HCT116 (cell line): ENCODE data around the gene C5orf52.

Experiments
- EZH2 ChIP-seq: fragments of 200-600 bp; sonication (generic); IDR thresholded peaks from 2 replicates; pipeline ENCODE4 v1.6.1; 2017; ENCODE audit warnings: antibody characterized with exemption, mixed run types
- POLR2A ChIP-seq: IDR thresholded peaks from 2 replicates; pipeline ENCODE4 v1.7.0; 2011; ENCODE audit warnings: borderline replicate concordance; ENCODE audit not compliant: insufficient read depth, insufficient read length; ENCODE audit errors: extremely low read depth
- POLR2AphosphoS5 ChIP-seq: IDR thresholded peaks from 2 replicates; pipeline ENCODE4 v1.6.1; 2011; ENCODE audit warnings: mild to moderate bottlenecking, low read depth, low read length, moderate library complexity
- RAD21 ChIP-seq: IDR thresholded peaks from 2 replicates; pipeline ENCODE4 v1.6.1; 2012; ENCODE audit warnings: low read depth, mild to moderate bottlenecking
- SP1 ChIP-seq: IDR thresholded peaks from 2 replicates; pipeline ENCODE4 v1.6.1; 2012; ENCODE audit warnings: low read depth
- YY1 ChIP-seq: IDR thresholded peaks from 2 replicates; pipeline ENCODE4 v1.6.1; 2011; ENCODE audit warnings: low read length, low read depth, moderate library complexity, mild to moderate bottlenecking; ENCODE audit not compliant: insufficient replicate concordance; ENCODE audit errors: extremely low read depth
- ZNF274 ChIP-seq: fragments of 200-500 bp; sonication (Bioruptor generic); IDR thresholded peaks from 2 replicates; pipeline ENCODE4 v1.6.1; 2014; ENCODE audit warnings: mild to moderate bottlenecking, low read depth, low read length, inconsistent platforms
- TF ChIP-seq, protein P1 (sequence below), 3 experiments: fragments of 200-600 bp in 1 of 3; sonication (generic) in 1 of 3; IDR thresholded peaks in 2 of 3; conservative IDR thresholded peaks in 1 of 3; 2 replicates each; pipeline ENCODE4 v1.5.1; 2012 to 2017; ENCODE audit warnings: low read depth in 2 of 3, low read length in 2 of 3, antibody characterized with exemption in 1 of 3, borderline replicate concordance in 1 of 3, control low read depth in 1 of 3, mild to moderate bottlenecking in 1 of 3, mixed read lengths in 1 of 3, mixed run types in 1 of 3, moderate library complexity in 1 of 3; ENCODE audit not compliant: insufficient read depth in 1 of 3

- TF ChIP-seq, protein P1, sequence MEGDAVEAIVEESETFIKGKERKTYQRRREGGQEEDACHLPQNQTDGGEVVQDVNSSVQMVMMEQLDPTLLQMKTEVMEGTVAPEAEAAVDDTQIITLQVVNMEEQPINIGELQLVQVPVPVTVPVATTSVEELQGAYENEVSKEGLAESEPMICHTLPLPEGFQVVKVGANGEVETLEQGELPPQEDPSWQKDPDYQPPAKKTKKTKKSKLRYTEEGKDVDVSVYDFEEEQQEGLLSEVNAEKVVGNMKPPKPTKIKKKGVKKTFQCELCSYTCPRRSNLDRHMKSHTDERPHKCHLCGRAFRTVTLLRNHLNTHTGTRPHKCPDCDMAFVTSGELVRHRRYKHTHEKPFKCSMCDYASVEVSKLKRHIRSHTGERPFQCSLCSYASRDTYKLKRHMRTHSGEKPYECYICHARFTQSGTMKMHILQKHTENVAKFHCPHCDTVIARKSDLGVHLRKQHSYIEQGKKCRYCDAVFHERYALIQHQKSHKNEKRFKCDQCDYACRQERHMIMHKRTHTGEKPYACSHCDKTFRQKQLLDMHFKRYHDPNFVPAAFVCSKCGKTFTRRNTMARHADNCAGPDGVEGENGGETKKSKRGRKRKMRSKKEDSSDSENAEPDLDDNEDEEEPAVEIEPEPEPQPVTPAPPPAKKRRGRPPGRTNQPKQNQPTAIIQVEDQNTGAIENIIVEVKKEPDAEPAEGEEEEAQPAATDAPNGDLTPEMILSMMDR (IDR thresholded peaks at IDR 0.05 in 2 of 3, conservative IDR thresholded peaks at IDR 0.05 in 1 of 3; ENCODE audit: borderline replicate concordance in 1 of 3, insufficient read depth in 1 of 3, low read depth in 2 of 3, low read length in 2 of 3) = no peak
- TF ChIP-seq RAD21 (no peak), POLR2A (no peak), EZH2 (no peak), POLR2AphosphoS5 (no peak), ZNF274 (no peak), YY1 (no peak), SP1 (no peak)
These were observed 19.5 kb downstream of the C5orf52 start for GRCh38 chr5:157690690-157691433.
